HG02798 (cell line): ENCODE results near the gene IQCN.
"Not testable (repeated sequence)": the region's sequence is repeated elsewhere in the genome, so short reads cannot be mapped to it uniquely, and the experiment has no call there.

Source experiments
- ATAC-seq: cut with Tn5 transposase; IDR thresholded peaks from one replicate; pipeline ENCODE4 v1.9.1; 2021; ENCODE audit warnings: mild to moderate bottlenecking; ENCODE audit not compliant: unreplicated experiment, poor library complexity

The IQCN gene

GRCh38 chr19:18218600-18218999 is 55.7 kb downstream of the IQCN start:
- no peak for ATAC-seq

- ATAC-seq, result no peak
Observed at GRCh38 chr19:18218159-18218558, 56.1 kb downstream of the IQCN start.

- no peak for ATAC-seq
Observed at GRCh38 chr19:18216789-18217188, 57.5 kb downstream of the IQCN start.

- no peak for ATAC-seq
Observed at GRCh38 chr19:18214779-18215433, 59.3 kb downstream of the IQCN start.

DNA sequence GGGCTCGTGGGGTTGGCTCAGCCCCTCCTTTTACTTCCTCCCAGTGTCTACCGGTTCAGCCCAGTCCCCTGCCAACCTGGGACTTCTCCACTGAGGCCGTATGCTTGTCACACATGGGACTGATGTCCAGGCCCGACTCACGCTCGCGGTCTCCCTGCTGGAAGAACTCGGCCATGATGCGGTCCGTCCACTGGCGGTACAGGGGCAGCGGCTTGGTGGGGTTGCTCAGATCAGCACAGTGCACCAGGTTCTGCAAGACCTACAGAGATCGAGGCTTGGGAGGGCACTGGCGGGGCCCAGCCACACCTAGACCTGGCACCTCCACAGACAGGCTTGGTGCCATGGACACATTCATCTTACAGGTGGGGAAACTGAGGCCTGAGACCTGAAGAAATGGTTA is 62.6 kb downstream of the IQCN start:
- ATAC-seq, result no peak

- ATAC-seq, result not testable (repeated sequence)
Observed at GRCh38 chr19:18209912-18210311, 64.3 kb downstream of the IQCN start.

- ATAC-seq, result no peak
Observed at GRCh38 chr19:18208098-18208951, 65.9 kb downstream of the IQCN start.
